GM12878 (cell line): Measurements from ENCODE around the gene RNF25. TPM values are rescaled to one million over a fixed set of nuclear protein-coding genes. Genes with fewer than 3 reads are reported as not detected.
A peak's percentile ranks its signal among the peaks of the same experiment; 100 is the strongest.
"Not testable (repeated sequence)": the region's sequence is repeated elsewhere in the genome, so short reads cannot be mapped to it uniquely, and the experiment has no call there.

Experiments used
- ATAC-seq: fragments of 200-7000 bp; cut with Tn5 transposase; 3 replicates; pipeline ENCODE4 v1.9.1; 2020; ENCODE audit warnings: mild to moderate bottlenecking, moderate library complexity
- BruUV-seq: library from RNA; stranded (reverse); fragments of 400-500 nt; replicated peaks from 2 replicates; lab custom pipeline; 2021; lab: Mats Ljungman, UMichigan
- CTCF ChIA-PET: fragments of 300-600 bp; sonication (Branson Sonifier 250); formaldehyde crosslinking; extraction: SDS; loops from one replicate; lab custom pipeline; 2021; ENCODE audit warnings: inconsistent platforms; lab: Yijun Ruan, JAX
- POLR2A ChIA-PET: fragments of 350-600 bp; formaldehyde crosslinking; extraction: SDS; loops from one replicate; lab custom pipeline; 2021; ENCODE audit warnings: inconsistent platforms; lab: Charles Lee
- RAD21 ChIA-PET: fragments of 300-600 bp; sonication (Branson Sonifier 250); formaldehyde crosslinking; loops from one replicate; lab custom pipeline; 2023; ENCODE audit warnings: antibody characterized with exemption; ENCODE audit not compliant: unreplicated experiment; lab: Charles Lee
- SMC1A ChIA-PET: fragments of 300-600 bp; sonication (Branson Sonifier 250); formaldehyde crosslinking; loops from one replicate; lab custom pipeline; 2023; ENCODE audit not compliant: unreplicated experiment, uncharacterized antibody; lab: Charles Lee
- DNase-seq: peaks from one replicate; pipeline ENCODE4 v3.0.0-alpha.2; 2011; ENCODE audit warnings: low read depth, low spot score
- FAIRE-seq: peaks from 3 replicates; lab custom pipeline; 2011; peaks lifted over from hg19 to GRCh38; lab: Jason Lieb, UNC
- H2AFZ ChIP-seq: 2 replicates; pipeline ENCODE4 v1.6.0; 2011; ENCODE audit warnings: low read depth, low read length, control low read depth; ENCODE audit not compliant: control insufficient read depth
- H3K27ac ChIP-seq: 2 replicates; pipeline ENCODE4 v1.5.1; 2011; ENCODE audit warnings: control low read depth; ENCODE audit not compliant: control insufficient read depth, insufficient read depth
- H3K27me3 ChIP-seq, 2 experiments: replicated peaks in 1 of 2; 2 replicates each; pipeline versions ENCODE4 v1.6.0 to v1.6.1; 2011; ENCODE audit warnings: low read length in 1 of 2; ENCODE audit not compliant: control insufficient read depth in 2 of 2, insufficient read depth in 2 of 2
- H3K36me3 ChIP-seq, 2 experiments: 2 replicates each; pipeline ENCODE4 v1.5.1; 2011; ENCODE audit warnings: low read length in 1 of 2; ENCODE audit not compliant: control insufficient read depth in 2 of 2, insufficient read depth in 2 of 2
- H3K4me1 ChIP-seq: 2 replicates; pipeline ENCODE4 v1.6.1; 2011; ENCODE audit warnings: mild to moderate bottlenecking, low read length, moderate library complexity, mixed read lengths; ENCODE audit not compliant: control insufficient read depth, insufficient read depth
- H3K4me2 ChIP-seq: 2 replicates; pipeline ENCODE4 v1.6.0; 2011; ENCODE audit warnings: control low read depth; ENCODE audit not compliant: control insufficient read depth, insufficient read depth
- H3K4me3 ChIP-seq: fragments of 200-600 bp; sonication (generic); 2 replicates; pipeline ENCODE4 v1.5.1; 2016
- H3K79me2 ChIP-seq: 2 replicates; pipeline ENCODE4 v1.6.0; 2011; ENCODE audit warnings: low read length; ENCODE audit not compliant: control insufficient read depth, insufficient read depth
- H3K9ac ChIP-seq: 2 replicates; pipeline ENCODE4 v1.8.0; 2011; ENCODE audit warnings: low read length, control low read depth, mixed read lengths; ENCODE audit not compliant: control insufficient read depth, insufficient read depth
- H3K9me3 ChIP-seq: replicated peaks from 3 replicates; pipeline ENCODE4 v1.5.1; 2011; ENCODE audit warnings: mild to moderate bottlenecking, low read length; ENCODE audit not compliant: control insufficient read depth, insufficient read depth
- H4K20me1 ChIP-seq: 2 replicates; pipeline ENCODE4 v1.6.0; 2011; ENCODE audit not compliant: control insufficient read depth, insufficient read depth
- RAD21 ChIP-seq: IDR thresholded peaks from 2 replicates; pipeline ENCODE4 v1.6.1; 2011; ENCODE audit warnings: mild to moderate bottlenecking, low read depth, low read length, moderate library complexity; ENCODE audit not compliant: insufficient read depth
- SMC3 ChIP-seq: IDR thresholded peaks from 2 replicates; pipeline ENCODE4 v1.6.1; 2011; ENCODE audit warnings: low read length, improper control_type of control experiment, borderline replicate concordance
- WGBS: methylation state at CpG from one replicate; pipeline ENCODE4 v1.1.6; 2016; ENCODE audit warnings: low lambda C conversion rate; ENCODE audit not compliant: insufficient replicate concordance, insufficient coverage; ENCODE audit errors: missing lambda C conversion rate; 5-methylcytosine and 5-hydroxymethylcytosine counted together
- in situ Hi-C: fragments of 300-500 bp; cut with MboI; formaldehyde crosslinking; loops from 9 replicates; pipeline ENCODE4 v1.14.3; 2018; ENCODE audit warnings: mixed read lengths
- intact Hi-C: fragments of 100-400 bp; cut with micrococcal nuclease; formaldehyde crosslinking; loops from one replicate; pipeline ENCODE4 v1.14.2; 2022; ENCODE audit not compliant: unreplicated experiment
- polyA plus RNA-seq, 11 experiments: library from polyadenylated mRNA; depleted of rRNA in 4 of 11; unstranded in 6 of 11; stranded (reverse) in 5 of 11; fragments of >200 nt; fragmentation: Nextera tagmentation in 4 of 11; fragmentation: Illumina TruSeq in 1 of 11; extraction: Ambion mirVana in 4 of 11; extraction: Trizol in 1 of 11; gene quantifications; 1 replicate in 1 of 11; 2 replicates in 10 of 11; pipeline versions ENCODE4 v1.2.1 to v1.2.3, GENCODE V29; 2011 to 2016; ENCODE audit warnings: inconsistent platforms in 2 of 11, missing spikeins in 2 of 11, low read depth in 1 of 11
- total RNA-seq, 4 experiments: library from RNA; depleted of rRNA in 3 of 4; stranded (reverse); fragments of >200 nt in 3 of 4; fragmentation: Illumina TruSeq in 1 of 4; extraction: Trizol in 1 of 4; gene quantifications; 2 replicates each; pipeline versions ENCODE4 v1.2.1 to v1.2.3, GENCODE V29; 2013 to 2021
- TF ChIP-seq, protein P1 (sequence below): fragments of 450-650 bp; IDR thresholded peaks from 2 replicates; pipeline ENCODE4 v1.6.1; 2017; ENCODE audit warnings: mild to moderate bottlenecking
- TF ChIP-seq, protein P2 (sequence below), 3 experiments: IDR thresholded peaks in 2 of 3; conservative IDR thresholded peaks in 1 of 3; 2 replicates each; pipeline ENCODE4 v1.5.1; 2011; ENCODE audit warnings: low read depth in 3 of 3, low read length in 3 of 3, mild to moderate bottlenecking in 3 of 3, control low read depth in 2 of 3, moderate library complexity in 2 of 3, inconsistent platforms in 1 of 3, mixed read lengths in 1 of 3; ENCODE audit not compliant: control insufficient read depth in 2 of 3, insufficient read depth in 1 of 3; ENCODE audit errors: extremely low read depth in 1 of 3

The RNF25 gene
- total and polyA plus RNA-seq, 10 of the 15 experiments (the other 5 are each of a cell fraction or from before 2014, with no cell fraction given): 1.3 to 70.4 (median 28.4) TPM

DNA sequence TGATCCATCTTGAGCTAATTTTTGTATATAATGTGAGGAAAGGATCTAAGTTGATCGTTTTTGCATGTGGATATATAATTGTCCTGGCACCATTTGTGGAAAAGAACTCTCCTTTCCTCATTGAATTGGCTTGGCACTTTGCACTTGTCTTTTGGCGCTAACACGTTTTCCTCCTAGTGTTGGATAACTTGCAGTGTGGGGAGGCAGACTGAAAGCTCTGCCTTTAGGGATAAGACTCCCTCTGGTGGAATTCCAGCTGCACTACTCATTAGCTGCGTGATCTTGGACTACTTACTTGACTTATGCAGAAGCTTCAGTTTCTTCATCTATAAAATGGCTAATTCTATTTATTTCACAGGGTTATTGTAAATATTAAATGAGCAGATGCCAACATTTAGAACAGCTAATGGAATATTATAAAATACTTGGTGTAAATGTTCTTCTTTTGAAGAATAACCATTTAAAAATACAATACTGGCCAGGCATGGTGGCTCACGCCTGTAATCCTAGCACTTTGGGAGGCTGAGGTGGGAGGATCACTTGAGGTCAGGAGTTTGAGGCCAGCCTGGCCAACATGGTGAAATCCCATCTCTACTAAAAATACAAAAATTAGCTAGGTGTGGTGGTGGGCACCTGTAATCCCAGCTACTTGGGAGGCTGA, 15.7 kb upstream of the RNF25 start:
- H3K27me3 ChIP-seq, H4K20me1 ChIP-seq, H2AFZ ChIP-seq, H3K9me3 ChIP-seq, BruUV-seq, H3K4me1 ChIP-seq, DNase-seq, H3K27ac ChIP-seq, H3K79me2 ChIP-seq, H3K9ac ChIP-seq, intact Hi-C loops, in situ Hi-C loops, H3K4me3 ChIP-seq, H3K4me2 ChIP-seq, FAIRE-seq, H3K36me3 ChIP-seq: not testable (repeated sequence)
- ChIA-PET CTCF (interaction anchor here (0.7 to 2.3 kb wide), 14 partner anchors 10 to 417 kb away, joined by 3 to 17 read pairs (median 5); partner anchors contain the start of genes AAMP, BCS1L, PNKD and RNF25), POLR2A (interaction anchor here (0.6 to 0.8 kb wide), 2 partner anchors 15 to 158 kb away, joined by 3 to 4 read pairs; no protein-coding TSS in a partner anchor), RAD21 (interaction anchor here (1.0 to 1.9 kb wide), 4 partner anchors 28 to 417 kb away, joined by 3 to 10 read pairs (median 5); partner anchors contain the start of genes BCS1L, PNKD and ZNF142), SMC1A (interaction anchor here (0.7 to 1.4 kb wide), 9 partner anchors 9 to 386 kb away, joined by 3 to 10 read pairs (median 4); partner anchors contain the start of genes BCS1L, RNF25, STK36 and ZNF142)
- TF ChIP-seq, protein P1, sequence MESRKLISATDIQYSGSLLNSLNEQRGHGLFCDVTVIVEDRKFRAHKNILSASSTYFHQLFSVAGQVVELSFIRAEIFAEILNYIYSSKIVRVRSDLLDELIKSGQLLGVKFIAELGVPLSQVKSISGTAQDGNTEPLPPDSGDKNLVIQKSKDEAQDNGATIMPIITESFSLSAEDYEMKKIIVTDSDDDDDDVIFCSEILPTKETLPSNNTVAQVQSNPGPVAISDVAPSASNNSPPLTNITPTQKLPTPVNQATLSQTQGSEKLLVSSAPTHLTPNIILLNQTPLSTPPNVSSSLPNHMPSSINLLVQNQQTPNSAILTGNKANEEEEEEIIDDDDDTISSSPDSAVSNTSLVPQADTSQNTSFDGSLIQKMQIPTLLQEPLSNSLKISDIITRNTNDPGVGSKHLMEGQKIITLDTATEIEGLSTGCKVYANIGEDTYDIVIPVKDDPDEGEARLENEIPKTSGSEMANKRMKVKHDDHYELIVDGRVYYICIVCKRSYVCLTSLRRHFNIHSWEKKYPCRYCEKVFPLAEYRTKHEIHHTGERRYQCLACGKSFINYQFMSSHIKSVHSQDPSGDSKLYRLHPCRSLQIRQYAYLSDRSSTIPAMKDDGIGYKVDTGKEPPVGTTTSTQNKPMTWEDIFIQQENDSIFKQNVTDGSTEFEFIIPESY: 0 out of 2 replicates have a peak, but pooled peaks have one; percentile 29
- peak; percentile 55; the same call in 1 of the 2 replicates for TF ChIP-seq SMC3
- TF ChIP-seq, protein P2, sequence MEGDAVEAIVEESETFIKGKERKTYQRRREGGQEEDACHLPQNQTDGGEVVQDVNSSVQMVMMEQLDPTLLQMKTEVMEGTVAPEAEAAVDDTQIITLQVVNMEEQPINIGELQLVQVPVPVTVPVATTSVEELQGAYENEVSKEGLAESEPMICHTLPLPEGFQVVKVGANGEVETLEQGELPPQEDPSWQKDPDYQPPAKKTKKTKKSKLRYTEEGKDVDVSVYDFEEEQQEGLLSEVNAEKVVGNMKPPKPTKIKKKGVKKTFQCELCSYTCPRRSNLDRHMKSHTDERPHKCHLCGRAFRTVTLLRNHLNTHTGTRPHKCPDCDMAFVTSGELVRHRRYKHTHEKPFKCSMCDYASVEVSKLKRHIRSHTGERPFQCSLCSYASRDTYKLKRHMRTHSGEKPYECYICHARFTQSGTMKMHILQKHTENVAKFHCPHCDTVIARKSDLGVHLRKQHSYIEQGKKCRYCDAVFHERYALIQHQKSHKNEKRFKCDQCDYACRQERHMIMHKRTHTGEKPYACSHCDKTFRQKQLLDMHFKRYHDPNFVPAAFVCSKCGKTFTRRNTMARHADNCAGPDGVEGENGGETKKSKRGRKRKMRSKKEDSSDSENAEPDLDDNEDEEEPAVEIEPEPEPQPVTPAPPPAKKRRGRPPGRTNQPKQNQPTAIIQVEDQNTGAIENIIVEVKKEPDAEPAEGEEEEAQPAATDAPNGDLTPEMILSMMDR (IDR thresholded peaks at IDR 0.05 in 2 of 3, conservative IDR thresholded peaks at IDR 0.05 in 1 of 3; ENCODE audit: control insufficient read depth in 2 of 3, extremely low read depth in 1 of 3, insufficient read depth in 1 of 3, low read depth in 3 of 3, low read length in 3 of 3): peak; percentile 53 to 63 (median 59); a peak in 5 of 6 replicates
- TF ChIP-seq RAD21: peak; percentile 60
- 85% methylated on average over 5 of the region's 5 CpGs for WGBS
- peak; percentile 84 for ATAC-seq
